Loucy (cell line): ENCODE results near the gene SDC3.

ENCODE experiments used
- H2AFZ ChIP-seq: fragments of 200-600 bp; sonication (generic); 2 replicates; pipeline ENCODE4 v1.6.0; 2016; ENCODE audit warnings: antibody characterized with exemption, mild to moderate bottlenecking, low read length, moderate library complexity
- H3F3A ChIP-seq: fragments of 200-600 bp; 2 replicates; pipeline ENCODE4 v1.6.0; 2016; ENCODE audit warnings: antibody characterized with exemption, low read depth, mild to moderate bottlenecking
- H3K27me3 ChIP-seq: fragments of 200-600 bp; sonication (generic); 2 replicates; pipeline ENCODE4 v1.6.1; 2014; ENCODE audit warnings: low read length, mild to moderate bottlenecking; ENCODE audit not compliant: insufficient read depth, poor library complexity, severe bottlenecking
- H3K36me3 ChIP-seq: fragments of 200-600 bp; sonication (generic); 2 replicates; pipeline ENCODE4 v1.6.1; 2016; ENCODE audit warnings: low read length; ENCODE audit not compliant: insufficient read depth
- H3K4me1 ChIP-seq: fragments of 200-600 bp; sonication (generic); 2 replicates; pipeline ENCODE4 v1.5.1; 2014; ENCODE audit warnings: low read length, mild to moderate bottlenecking; ENCODE audit not compliant: insufficient read depth, poor library complexity, severe bottlenecking
- H3K4me2 ChIP-seq: fragments of 200-600 bp; sonication (generic); 2 replicates; pipeline ENCODE4 v1.6.0; 2014; ENCODE audit warnings: antibody characterized with exemption, low read length, low read depth, mild to moderate bottlenecking; ENCODE audit not compliant: poor library complexity, severe bottlenecking
- H3K4me3 ChIP-seq: fragments of 200-600 bp; sonication (generic); 2 replicates; pipeline ENCODE4 v1.5.1; 2014; ENCODE audit warnings: low read length, mild to moderate bottlenecking, mixed read lengths; ENCODE audit not compliant: poor library complexity, severe bottlenecking
- H3K79me2 ChIP-seq: fragments of 200-600 bp; sonication (generic); 2 replicates; pipeline ENCODE4 v1.6.1; 2014; ENCODE audit warnings: low read length; ENCODE audit not compliant: insufficient read depth
- H3K9ac ChIP-seq: fragments of 200-600 bp; sonication (generic); 2 replicates; pipeline ENCODE4 v1.6.0; 2014; ENCODE audit warnings: mild to moderate bottlenecking, low read depth, low read length, moderate library complexity; ENCODE audit not compliant: poor library complexity, severe bottlenecking
- H3K9me2 ChIP-seq: fragments of 200-600 bp; sonication (generic); replicated peaks from 2 replicates; pipeline ENCODE4 v1.6.1; 2016; ENCODE audit warnings: low read depth, low read length, mixed read lengths
- H3K9me3 ChIP-seq: fragments of 200-600 bp; sonication (generic); 2 replicates; pipeline ENCODE4 v1.6.1; 2014; ENCODE audit warnings: mild to moderate bottlenecking, antibody characterized with exemption, low read length, low read depth; ENCODE audit not compliant: insufficient read depth
- H4K20me1 ChIP-seq: fragments of 200-600 bp; sonication (generic); 2 replicates; pipeline ENCODE4 v1.6.0; 2014; ENCODE audit warnings: antibody characterized with exemption, low read length, mild to moderate bottlenecking; ENCODE audit not compliant: insufficient read depth, poor library complexity, severe bottlenecking
- EZH2phosphoT487 ChIP-seq: fragments of 200-600 bp; IDR thresholded peaks from 2 replicates; pipeline ENCODE4 v1.6.1; 2018; ENCODE audit warnings: antibody characterized with exemption, mild to moderate bottlenecking, moderate library complexity, borderline replicate concordance
- TF ChIP-seq, protein P1 (sequence below): fragments of 200-600 bp; sonication (generic); conservative IDR thresholded peaks from 2 replicates; pipeline ENCODE4 v1.5.1; 2014; ENCODE audit warnings: mild to moderate bottlenecking, antibody characterized with exemption, low read length

SDC3 gene

DNA sequence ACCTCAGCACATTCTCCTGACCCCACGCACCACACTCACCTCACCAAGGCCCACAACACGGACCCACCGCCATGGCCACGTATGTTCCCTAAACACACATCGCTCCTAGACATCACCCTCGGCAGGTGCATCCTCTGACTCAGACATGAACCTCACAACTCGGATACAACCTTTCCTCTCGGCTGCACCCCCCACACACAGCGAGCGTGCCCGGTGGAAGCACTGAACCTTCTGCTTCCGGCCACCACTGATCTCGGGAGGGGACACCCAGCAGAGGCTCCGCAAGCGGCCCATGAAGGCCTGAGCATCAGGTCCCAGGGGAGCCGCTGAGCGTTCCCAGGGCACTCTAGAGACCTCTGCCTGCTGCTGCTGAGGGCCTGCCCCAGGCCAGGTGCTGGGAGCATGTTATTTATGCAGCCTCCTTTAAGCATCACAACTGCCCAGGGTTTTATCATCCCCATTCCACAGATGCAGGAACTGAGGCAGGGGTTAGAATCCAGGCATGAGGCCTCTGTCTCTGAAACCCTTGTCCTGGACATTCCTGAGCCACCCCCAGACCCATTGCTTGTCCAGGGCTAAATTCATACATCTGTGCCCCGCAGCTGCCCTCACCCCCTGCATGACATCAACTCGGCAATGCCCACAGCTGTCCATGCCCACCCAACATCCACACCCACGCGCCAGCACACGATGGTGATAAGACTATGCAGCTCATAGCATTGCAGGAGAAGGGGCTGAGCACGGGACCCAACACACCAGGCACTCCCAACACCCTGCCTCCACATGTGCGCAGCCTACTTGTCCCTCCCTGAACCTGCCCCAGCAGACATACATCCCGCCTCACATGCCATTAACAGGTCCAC, 27.0 kb downstream of the SDC3 start:
- Histone ChIP-seq H3K27me3 (peaks cover 34% of the 10 kb centered on the region), H3K4me2 (peak overlapping the region; percentile 3), H4K20me1 (no peaks in the 10 kb centered on the region), H3K36me3 (no peaks in the 10 kb centered on the region), H3K79me2 (no peaks in the 10 kb centered on the region), H3K9me2 (no peaks in the 10 kb centered on the region), H3K4me1 (peaks cover 6% of the 10 kb centered on the region), H3K4me3 (no peak overlapping the region), H2AFZ (no peak overlapping the region), H3F3A (no peaks in the 10 kb centered on the region), H3K9me3 (no peaks in the 10 kb centered on the region), H3K9ac (no peak overlapping the region)
- no peak for TF ChIP-seq EZH2phosphoT487
- TF ChIP-seq, protein P1, sequence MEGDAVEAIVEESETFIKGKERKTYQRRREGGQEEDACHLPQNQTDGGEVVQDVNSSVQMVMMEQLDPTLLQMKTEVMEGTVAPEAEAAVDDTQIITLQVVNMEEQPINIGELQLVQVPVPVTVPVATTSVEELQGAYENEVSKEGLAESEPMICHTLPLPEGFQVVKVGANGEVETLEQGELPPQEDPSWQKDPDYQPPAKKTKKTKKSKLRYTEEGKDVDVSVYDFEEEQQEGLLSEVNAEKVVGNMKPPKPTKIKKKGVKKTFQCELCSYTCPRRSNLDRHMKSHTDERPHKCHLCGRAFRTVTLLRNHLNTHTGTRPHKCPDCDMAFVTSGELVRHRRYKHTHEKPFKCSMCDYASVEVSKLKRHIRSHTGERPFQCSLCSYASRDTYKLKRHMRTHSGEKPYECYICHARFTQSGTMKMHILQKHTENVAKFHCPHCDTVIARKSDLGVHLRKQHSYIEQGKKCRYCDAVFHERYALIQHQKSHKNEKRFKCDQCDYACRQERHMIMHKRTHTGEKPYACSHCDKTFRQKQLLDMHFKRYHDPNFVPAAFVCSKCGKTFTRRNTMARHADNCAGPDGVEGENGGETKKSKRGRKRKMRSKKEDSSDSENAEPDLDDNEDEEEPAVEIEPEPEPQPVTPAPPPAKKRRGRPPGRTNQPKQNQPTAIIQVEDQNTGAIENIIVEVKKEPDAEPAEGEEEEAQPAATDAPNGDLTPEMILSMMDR, result no peak

DNA sequence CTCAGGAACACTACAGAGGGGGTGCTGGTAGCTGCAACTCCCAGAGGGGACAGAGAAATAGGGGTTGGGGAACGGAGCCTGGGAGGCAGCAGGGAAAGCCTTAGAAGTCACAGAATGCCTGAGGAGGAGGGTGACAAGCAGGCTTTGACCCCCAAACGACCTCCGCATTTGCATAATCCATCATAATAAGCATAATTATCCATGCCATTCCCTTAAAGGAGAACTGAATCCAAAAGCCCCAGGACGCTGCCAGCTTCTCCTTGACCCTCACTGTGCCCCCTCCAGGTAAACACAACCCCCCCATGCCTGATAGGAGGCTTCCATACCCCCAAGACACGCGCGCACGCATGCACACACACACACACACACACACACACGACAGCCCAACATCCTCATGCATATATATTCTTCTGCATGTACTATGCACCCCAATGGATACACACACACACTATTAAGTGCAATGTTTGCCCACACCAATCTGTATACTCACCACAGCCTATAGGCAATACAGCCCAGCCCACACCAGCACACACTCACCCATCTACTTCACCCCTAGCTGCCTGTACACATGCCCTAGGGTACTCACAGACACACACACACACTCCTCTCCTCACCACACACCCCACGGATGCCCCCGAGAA, 27.8 kb downstream of the SDC3 start:
- Histone ChIP-seq H3F3A (no peaks in the 10 kb centered on the region), H3K27me3 (peaks cover 41% of the 10 kb centered on the region), H3K4me3 (no peak overlapping the region), H3K36me3 (no peaks in the 10 kb centered on the region), H3K79me2 (no peaks in the 10 kb centered on the region), H3K4me1 (peaks cover 6% of the 10 kb centered on the region), H3K4me2 (peak overlapping the region; percentile 3), H2AFZ (no peak overlapping the region), H3K9ac (no peak overlapping the region), H3K9me2 (no peaks in the 10 kb centered on the region), H4K20me1 (no peaks in the 10 kb centered on the region), H3K9me3 (no peaks in the 10 kb centered on the region)
- TF ChIP-seq EZH2phosphoT487, result no peak
- TF ChIP-seq, protein P1, result no peak

DNA sequence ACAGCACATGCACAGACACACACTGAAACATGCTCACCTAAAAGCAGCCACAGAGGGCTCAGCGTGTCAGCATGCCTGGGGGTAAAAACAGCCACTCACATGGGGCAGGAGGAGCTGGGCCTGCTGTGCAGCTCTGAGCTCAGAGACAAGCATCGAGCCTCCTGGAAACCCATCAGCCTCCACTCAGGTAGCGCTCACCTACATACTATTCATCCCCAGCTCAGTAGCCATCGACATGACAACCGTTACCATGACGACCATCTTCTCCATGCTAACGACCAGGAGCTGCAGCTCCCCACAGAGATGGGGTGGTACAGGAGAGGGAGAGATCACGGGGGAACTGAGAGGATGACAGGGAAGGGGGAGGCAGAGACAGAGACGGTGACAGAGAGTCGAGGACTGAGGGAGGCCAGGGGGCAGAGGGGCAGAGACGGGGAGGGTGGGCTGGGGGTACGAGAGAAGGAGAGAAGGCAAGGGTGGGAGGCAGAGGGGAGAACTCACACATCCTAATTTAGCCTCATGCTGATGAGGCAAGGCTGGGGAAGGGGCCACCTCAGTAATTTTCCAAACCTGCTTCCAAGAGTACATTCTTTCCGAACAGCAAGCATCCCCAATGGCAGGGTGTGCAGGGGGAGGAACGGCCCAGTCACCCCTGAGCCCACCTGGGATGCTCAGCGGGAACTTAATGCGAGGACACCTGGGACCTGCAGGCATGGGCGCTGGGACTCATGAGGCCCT, 28.4 kb downstream of the SDC3 start:
- peaks cover 6% of the 10 kb centered on the region for H3K4me1 ChIP-seq
- peaks cover 48% of the 10 kb centered on the region for H3K27me3 ChIP-seq
- no peaks in the 10 kb centered on the region for H3K9me3 ChIP-seq
- no peak overlapping the region for H2AFZ ChIP-seq
- no peak overlapping the region for H3K4me2 ChIP-seq
- no peaks in the 10 kb centered on the region for H3K9me2 ChIP-seq
- H3K9ac ChIP-seq, result no peak overlapping the region
- no peaks in the 10 kb centered on the region for H3F3A ChIP-seq
- no peaks in the 10 kb centered on the region for H3K79me2 ChIP-seq
- no peaks in the 10 kb centered on the region for H3K36me3 ChIP-seq
- no peak for TF ChIP-seq EZH2phosphoT487
- TF ChIP-seq, protein P1, result no peak
- no peak overlapping the region for H3K4me3 ChIP-seq
- no peaks in the 10 kb centered on the region for H4K20me1 ChIP-seq
